Esophagus muscularis mucosa (tissue), 3 donors: ENCODE measurements around the gene PODXL2.

ENCODE experiments used
- CTCF ChIP-seq, 3 experiments: fragments of 200-600 bp in 2 of 3; fragments of 450-650 bp in 1 of 3; sonication (generic) in 2 of 3; IDR thresholded peaks; one replicate each; pipeline ENCODE4 v1.5.1; 2017 to 2019; ENCODE audit warnings: antibody characterized with exemption in 3 of 3, mild to moderate bottlenecking in 2 of 3, moderate library complexity in 1 of 3
- POLR2A ChIP-seq: fragments of 450-650 bp; IDR thresholded peaks from one replicate; pipeline ENCODE4 v1.6.1; 2017; ENCODE audit warnings: antibody characterized with exemption, moderate library complexity, mild to moderate bottlenecking, low read depth
- POLR2AphosphoS5 ChIP-seq, 2 donors: sonication (generic); formaldehyde crosslinking; IDR thresholded peaks; one replicate each; pipeline ENCODE4 v1.6.1; 2017; ENCODE audit warnings: antibody characterized with exemption in 2 of 2

- no peak for TF ChIP-seq CTCF (IDR thresholded peaks at IDR 0.05)
- TF ChIP-seq POLR2AphosphoS5 (IDR thresholded peaks at IDR 0.05): no peak
- TF ChIP-seq POLR2A: no peak
Observed at GRCh38 chr3:127612966-127613365, 16.0 kb upstream of the PODXL2 start.
